ENCODE measurements around the gene NBEAL2.

The NBEAL2 gene

DNA sequence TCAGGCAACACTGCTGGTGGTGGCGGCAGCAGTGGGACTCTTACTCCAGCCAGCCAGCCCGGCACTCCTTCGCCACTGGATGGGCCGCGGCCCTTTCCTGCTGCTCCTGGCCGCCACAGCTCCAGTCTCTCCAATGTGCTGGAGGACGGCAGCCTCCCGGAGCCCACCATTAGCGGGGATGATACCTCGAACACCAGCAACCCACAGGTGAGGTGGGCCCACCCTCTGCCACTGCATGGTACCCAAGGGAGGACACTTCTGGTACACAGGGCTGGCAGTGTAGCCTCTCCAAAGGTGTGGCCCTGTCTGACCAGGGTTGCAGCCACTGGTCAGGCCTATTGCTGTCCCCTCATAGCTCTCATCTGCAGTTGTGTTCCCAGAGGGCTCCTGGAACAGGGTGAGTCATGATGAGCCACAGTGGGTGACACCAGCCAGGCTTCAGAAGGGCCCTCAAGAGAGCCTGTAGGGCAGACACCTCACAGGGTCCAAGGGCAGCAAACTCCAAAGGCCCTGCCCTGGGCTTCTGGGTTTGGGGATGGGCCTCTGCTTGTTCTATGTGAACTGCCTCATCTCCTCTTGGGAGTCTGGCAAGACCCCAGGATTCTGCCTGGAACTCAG, 20.8 kb downstream of the NBEAL2 start:
- no peak for DNase-seq (ENCODE audit: low read depth in 2 of 2)

DNA sequence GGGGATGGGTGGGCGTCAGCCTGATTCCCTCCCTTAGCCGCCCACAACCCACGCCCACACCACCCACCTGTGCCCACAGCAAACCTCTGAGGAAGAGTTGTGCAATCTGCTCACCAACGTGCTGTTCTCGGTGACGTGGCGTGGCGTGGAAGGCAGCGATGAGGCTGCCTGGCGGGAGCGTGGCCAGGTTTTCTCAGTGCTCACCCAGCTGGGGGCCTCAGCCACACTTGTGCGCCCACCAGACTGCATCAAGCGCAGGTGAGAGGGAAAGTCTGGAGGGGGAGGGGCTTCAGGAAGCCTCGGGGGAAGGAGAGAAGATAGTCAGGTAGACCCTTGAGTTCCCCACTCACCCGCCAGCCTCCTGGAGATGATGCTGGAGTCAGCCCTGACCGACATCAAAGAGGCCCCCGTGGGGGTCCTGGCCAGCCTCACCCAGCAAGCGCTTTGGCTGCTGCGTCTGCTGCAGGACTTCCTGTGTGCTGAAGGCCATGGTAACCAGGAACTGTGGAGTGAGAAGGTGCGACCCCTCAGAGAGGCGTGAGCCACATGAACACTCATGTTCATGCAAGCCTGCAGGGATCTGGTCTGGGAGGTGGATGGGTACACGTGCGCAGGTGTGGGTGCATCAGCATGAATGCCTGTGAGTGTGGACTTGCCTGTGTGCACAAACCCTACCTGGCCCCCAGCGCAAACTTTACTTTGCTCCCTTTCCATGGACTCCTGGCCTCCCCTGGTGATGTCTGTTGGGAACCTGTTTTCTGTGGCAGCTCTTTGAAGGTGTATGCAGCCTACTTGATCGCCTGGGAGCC, 21.7 kb downstream of the NBEAL2 start:
- DNase-seq (ENCODE audit: low read depth in 2 of 2) = no peak

GRCh38 chr3:47001731-47002170, 22.3 kb downstream of the NBEAL2 start:
- DNase-seq (ENCODE audit: low read depth in 2 of 2) = no peak

DNA sequence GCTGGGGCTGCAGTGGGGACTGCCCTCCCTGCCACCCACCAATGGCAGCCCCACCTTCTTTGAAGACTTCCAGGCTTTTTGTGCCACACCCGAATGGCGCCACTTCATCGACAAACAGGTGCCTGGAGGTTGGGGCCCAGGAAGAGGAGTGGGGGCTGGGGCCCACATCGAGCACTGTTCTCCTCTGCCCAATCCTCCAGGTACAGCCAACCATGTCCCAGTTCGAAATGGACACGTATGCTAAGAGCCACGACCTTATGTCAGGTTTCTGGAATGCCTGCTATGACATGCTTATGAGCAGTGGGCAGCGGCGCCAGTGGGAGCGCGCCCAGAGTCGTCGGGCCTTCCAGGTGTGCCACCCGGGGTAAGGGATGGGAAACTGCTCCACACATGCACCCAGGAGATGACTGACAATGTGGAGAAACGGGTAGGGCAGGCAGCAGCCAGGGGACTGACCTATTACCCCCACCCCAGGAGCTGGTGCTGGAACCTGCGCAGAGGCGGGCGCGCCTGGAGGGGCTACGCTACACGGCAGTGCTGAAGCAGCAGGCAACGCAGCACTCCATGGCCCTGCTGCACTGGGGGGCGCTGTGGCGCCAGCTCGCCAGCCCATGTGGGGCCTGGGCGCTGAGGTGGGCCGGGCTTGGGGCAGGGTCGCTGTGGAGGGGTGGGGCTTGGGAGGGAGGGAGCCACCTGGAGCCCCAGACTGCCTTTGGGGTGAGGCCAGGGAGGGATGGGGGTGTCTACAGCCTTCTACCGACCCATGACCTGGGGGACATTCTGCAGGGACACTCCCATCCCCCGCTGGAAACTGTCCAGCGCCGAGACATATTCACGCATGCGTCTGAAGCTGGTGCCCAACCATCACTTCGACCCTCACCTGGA, 22.9 kb downstream of the NBEAL2 start:
- no peak for DNase-seq (ENCODE audit: low read depth in 2 of 2)

DNA sequence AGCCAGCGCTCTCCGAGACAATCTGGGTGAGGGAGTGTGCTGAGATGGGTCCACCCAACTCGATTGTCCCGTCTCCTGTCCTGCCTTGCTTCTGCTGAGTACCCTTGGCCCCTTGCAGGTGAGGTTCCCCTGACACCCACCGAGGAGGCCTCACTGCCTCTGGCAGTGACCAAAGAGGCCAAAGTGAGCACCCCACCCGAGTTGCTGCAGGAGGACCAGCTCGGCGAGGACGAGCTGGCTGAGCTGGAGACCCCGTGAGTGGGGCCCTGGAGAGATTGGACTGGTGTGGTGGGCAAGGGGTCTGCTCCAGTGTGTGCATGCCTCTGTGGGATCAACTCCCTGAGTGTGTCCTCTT, 23.6 kb downstream of the NBEAL2 start:
- DNase-seq (ENCODE audit: low read depth in 2 of 2) = no peak

GRCh38 chr3:47003461-47004368, 24.2 kb downstream of the NBEAL2 start:
- DNase-seq (ENCODE audit: low read depth in 2 of 2) = no peak

DNA sequence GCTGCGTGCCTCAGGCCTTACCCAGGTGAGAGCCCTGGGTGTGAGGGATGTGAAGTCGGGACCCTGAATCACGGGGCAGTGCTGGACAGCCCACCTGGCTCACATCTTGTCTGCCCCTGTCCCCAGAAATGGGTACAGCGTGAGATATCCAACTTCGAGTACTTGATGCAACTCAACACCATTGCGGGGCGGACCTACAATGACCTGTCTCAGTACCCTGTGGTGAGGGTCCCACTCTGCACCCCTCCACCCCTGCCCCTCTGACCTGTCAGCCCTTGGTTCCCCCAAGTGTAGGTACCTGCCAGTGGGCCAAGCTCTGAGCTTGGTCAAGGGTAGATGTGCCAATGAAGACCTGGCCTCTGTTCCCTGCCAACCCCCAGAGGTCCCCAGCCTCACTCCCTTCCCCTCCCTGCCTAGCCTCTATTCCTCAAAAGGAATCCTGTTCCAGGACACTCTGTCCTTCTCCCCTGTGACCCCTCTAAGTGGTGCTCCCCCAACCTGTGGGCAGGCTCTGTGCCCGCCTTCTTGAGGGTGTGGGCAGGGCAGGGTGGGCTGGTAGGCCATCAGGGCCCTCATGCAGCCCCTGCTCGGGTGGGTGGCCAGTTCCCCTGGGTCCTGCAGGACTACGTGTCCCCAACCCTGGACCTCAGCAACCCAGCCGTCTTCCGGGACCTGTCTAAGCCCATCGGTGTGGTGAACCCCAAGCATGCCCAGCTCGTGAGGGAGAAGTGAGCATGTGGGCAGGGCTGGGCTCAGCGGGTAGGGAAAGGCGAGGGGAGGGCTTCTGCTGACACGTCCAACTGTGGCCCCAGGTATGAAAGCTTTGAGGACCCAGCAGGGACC, 25.1 kb downstream of the NBEAL2 start:
- DNase-seq (ENCODE audit: low read depth in 2 of 2) = no peak

DNA sequence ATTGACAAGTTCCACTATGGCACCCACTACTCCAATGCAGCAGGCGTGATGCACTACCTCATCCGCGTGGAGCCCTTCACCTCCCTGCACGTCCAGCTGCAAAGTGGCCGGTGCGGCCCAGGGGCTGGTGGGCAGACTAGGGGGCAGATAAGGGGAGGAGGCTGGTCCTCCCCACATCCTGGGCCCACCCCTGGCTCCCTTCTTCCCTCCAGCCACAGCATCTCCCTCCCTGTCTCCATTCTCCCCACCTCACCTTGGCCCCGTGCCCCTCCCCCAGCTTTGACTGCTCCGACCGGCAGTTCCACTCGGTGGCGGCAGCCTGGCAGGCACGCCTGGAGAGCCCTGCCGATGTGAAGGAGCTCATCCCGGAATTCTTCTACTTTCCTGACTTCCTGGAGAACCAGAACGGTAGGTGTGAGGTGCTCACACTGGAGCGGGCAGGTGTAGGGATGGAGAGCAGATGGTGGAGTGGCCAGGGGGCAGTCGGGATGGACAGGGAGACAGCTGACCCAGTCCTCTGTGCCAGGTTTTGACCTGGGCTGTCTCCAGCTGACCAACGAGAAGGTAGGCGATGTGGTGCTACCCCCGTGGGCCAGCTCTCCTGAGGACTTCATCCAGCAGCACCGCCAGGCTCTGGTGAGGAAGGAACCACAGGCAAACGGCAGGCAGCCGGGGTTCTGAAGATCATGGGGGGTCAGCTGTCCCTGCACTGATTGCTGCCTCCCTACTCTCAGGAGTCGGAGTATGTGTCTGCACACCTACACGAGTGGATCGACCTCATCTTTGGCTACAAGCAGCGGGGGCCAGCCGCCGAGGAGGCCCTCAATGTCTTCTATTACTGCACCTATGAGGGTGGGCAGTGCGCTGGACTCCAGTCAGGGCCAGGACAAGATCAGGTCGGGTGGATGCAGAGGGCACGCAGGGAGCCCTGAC, 26.0 kb downstream of the NBEAL2 start:
- DNase-seq (ENCODE audit: low read depth in 2 of 2) = no peak

DNA sequence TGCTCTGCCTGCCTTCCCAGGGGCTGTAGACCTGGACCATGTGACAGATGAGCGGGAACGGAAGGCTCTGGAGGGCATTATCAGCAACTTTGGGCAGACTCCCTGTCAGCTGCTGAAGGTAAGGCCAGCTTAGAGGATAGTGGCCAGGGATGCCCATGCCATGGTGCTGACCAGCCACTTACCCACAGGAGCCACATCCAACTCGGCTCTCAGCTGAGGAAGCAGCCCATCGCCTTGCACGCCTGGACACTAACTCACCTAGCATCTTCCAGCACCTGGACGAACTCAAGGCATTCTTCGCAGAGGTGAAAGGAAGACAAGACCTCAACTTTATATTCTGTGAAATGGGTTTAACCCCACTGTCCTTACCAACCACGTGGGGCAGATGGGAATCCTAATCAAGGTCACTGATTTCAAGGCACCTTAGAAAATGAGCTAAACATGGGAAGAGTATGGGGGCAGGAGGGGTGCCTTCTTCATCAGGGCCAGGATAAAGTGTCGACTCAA, 26.7 kb downstream of the NBEAL2 start:
- DNase-seq (ENCODE audit: low read depth in 2 of 2) = no peak

- no peak for DNase-seq (ENCODE audit: low read depth in 2 of 2)
Observed at GRCh38 chr3:47007001-47007400, 27.5 kb downstream of the NBEAL2 start.

- DNase-seq (ENCODE audit: low read depth in 2 of 2) = no peak
Observed at GRCh38 chr3:47007482-47008233, 28.2 kb downstream of the NBEAL2 start.

DNA sequence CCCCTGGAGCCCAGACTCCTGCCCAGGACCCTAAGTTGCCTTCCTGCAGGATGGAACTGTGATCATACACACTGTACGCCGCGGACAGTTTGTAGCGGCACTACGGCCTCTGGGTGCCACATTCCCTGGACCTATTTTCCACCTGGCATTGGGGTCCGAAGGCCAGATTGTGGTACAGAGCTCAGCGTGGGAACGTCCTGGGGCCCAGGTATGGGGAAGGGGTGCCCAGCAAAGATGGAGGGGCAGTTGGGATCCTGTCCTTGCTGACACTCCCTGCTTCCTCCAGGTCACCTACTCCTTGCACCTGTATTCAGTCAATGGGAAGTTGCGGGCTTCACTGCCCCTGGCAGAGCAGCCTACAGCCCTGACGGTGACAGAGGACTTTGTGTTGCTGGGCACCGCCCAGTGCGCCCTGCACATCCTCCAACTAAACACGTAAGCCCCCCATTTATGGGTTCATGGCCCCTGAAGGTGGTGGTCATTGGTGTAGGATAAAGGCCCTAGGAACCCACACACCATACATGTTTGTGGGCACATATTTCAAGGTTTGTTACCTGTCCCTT, 28.8 kb downstream of the NBEAL2 start:
- no peak for DNase-seq (ENCODE audit: low read depth in 2 of 2)

DNA sequence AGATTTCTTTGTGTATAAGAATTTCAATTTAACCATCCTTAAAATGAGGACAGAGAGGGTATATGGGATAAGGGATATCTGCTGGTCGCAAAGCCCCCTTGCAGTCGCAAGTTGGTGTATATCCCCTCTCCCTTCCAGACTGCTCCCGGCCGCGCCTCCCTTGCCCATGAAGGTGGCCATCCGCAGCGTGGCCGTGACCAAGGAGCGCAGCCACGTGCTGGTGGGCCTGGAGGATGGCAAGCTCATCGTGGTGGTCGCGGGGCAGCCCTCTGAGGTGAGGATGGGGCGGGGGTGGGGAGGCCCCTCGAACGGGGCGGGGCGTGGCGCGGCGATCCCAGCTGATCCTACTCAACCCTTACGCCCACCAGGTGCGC, 29.4 kb downstream of the NBEAL2 start:
- DNase-seq (ENCODE audit: low read depth in 2 of 2) = no peak

DNA sequence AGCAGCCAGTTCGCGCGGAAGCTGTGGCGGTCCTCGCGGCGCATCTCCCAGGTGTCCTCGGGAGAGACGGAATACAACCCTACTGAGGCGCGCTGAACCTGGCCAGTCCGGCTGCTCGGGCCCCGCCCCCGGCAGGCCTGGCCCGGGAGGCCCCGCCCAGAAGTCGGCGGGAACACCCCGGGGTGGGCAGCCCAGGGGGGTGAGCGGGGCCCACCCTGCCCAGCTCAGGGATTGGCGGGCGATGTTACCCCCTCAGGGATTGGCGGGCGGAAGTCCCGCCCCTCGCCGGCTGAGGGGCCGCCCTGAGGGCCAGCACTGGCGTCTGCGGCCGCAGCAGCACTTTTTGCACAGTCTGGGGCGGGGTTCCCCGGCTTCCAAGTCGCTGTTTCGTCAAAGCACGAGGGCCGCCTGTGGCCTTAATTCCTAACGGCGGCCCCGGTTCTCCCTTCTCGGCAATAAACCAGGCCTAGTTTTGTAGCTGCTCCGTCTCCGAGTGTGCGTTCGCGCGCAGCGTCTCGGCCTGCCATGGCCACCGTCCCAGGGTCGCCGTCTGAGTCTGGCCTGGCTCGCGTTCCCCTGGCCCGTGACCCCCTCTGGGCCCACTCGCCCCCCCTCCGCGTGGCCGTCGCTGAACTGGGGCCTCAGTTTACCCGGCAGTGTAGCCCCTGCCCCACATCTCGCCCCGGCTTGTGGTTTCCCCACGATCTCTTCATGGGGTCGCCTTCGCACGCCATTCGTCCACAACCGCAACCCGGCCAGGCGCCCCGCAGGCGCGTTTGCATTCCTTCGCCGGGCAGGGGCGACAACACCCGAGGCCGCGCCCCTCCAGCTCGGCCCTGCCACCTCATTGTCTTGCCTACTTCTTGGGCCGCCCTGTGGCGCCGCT, 30.0 kb downstream of the NBEAL2 start:
- DNase-seq (ENCODE audit: low read depth in 2 of 2) = peak; percentile 46 to 59

DNA sequence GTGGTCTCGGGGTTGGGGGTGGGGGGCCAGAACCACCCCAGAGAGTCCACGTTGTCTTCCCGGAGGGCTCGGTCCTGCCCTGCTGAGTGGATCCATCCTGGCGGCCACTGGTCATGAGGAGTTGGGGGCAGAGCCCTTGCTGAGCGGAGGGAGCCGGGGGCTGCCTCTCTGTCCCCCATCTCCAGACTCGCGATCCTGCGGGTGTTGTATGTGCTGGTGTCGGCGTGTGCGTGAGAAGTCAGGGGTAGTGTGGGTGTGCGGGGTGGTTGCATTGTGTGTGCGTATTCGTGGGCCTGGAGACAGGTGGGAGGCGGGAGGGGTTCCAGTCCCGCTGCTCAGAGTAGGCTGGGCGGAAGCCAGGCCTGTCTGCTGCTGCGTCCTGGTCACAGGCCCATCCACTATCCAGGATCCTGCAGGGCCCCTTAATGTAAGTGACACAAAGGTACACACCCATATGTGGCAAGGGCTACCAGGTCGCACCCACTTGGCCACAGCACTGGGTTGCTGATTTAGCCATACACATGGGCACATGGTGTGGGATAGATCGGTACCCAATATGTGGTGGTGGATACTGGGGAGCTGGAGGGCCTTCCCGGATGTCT, 30.7 kb downstream of the NBEAL2 start:
- no peak for DNase-seq (ENCODE audit: low read depth in 2 of 2)

- no peak for DNase-seq (ENCODE audit: low read depth in 2 of 2)
Observed at GRCh38 chr3:47010910-47011309, 31.4 kb downstream of the NBEAL2 start.

DNA sequence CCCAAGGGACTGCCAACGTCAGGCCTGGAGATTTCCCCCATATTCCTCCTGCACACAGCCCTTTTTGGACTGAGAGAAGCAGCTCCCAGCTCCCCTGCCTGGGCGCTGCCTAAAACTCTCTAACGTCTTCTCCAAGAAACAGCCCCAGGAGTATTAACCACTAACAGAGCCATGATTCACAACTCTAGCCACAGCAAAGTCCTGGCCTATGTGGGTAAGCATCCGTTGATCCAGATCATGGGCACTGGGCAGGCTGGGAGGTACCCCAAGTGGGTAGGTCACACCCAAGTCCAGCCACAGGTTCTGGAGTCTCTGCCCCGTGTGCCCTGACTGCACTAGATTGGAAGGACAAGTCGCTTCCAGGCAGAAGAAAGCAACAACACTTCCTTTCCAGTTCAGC, 31.9 kb downstream of the NBEAL2 start:
- no peak for DNase-seq (ENCODE audit: low read depth in 2 of 2)

All from stimulated activated CD4-positive, alpha-beta T cell treated with anti-CD3 and anti-CD28 coated beads, Interleukin-12 subunit alpha, Interleukin-12 subunit beta, amount 100 ng/mL, for 24 hours (primary cell).